GM13977 (cell line): ENCODE results near the gene CFAP69.

ENCODE experiments used
- DNase-seq: peaks from one replicate; pipeline ENCODE4 v3.0.0; 2012; ENCODE audit warnings: low spot score
- in situ Hi-C: fragments of 300-500 bp; cut with MboI; formaldehyde crosslinking; loops from one replicate; pipeline ENCODE4 v1.12.0; 2022; ENCODE audit warnings: low sequenced_read_pairs, low pct_unique_long_range_greater_than_20kb, mixed read lengths, inconsistent platforms; ENCODE audit not compliant: unreplicated experiment
- TF ChIP-seq, protein P1 (sequence below): IDR thresholded peaks from 2 replicates; pipeline ENCODE4 v1.5.1; 2012; ENCODE audit warnings: mild to moderate bottlenecking, control low read depth; ENCODE audit not compliant: insufficient read depth; ENCODE audit errors: extremely low read depth, missing control alignments

The CFAP69 gene

DNA sequence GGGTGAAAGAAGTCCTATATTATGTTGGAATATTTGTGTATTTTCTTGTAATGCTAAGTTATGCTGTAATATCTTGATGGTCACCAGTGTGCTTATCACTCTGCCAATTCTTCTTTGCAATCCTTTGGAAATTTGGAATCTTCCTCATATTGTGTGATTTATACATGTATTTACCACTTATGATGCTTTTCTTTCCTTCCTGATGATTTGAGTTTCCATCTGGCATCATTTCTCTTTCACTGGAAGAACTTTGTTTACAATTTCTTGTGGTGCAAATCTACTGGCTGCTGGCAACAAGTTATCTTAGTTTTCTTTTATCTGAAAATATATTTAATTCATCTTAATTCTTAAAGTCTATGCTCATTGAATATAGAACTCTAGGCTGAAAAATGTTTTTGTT, 29.2 kb downstream of the CFAP69 start:
- DNase-seq, result no peak
- TF ChIP-seq, protein P1, sequence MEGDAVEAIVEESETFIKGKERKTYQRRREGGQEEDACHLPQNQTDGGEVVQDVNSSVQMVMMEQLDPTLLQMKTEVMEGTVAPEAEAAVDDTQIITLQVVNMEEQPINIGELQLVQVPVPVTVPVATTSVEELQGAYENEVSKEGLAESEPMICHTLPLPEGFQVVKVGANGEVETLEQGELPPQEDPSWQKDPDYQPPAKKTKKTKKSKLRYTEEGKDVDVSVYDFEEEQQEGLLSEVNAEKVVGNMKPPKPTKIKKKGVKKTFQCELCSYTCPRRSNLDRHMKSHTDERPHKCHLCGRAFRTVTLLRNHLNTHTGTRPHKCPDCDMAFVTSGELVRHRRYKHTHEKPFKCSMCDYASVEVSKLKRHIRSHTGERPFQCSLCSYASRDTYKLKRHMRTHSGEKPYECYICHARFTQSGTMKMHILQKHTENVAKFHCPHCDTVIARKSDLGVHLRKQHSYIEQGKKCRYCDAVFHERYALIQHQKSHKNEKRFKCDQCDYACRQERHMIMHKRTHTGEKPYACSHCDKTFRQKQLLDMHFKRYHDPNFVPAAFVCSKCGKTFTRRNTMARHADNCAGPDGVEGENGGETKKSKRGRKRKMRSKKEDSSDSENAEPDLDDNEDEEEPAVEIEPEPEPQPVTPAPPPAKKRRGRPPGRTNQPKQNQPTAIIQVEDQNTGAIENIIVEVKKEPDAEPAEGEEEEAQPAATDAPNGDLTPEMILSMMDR, result no peak
- in situ Hi-C loops, result loop anchor here (25.0 kb wide), 1 partner anchor 112 kb away; the partner anchor contains the start of gene STEAP1

DNA sequence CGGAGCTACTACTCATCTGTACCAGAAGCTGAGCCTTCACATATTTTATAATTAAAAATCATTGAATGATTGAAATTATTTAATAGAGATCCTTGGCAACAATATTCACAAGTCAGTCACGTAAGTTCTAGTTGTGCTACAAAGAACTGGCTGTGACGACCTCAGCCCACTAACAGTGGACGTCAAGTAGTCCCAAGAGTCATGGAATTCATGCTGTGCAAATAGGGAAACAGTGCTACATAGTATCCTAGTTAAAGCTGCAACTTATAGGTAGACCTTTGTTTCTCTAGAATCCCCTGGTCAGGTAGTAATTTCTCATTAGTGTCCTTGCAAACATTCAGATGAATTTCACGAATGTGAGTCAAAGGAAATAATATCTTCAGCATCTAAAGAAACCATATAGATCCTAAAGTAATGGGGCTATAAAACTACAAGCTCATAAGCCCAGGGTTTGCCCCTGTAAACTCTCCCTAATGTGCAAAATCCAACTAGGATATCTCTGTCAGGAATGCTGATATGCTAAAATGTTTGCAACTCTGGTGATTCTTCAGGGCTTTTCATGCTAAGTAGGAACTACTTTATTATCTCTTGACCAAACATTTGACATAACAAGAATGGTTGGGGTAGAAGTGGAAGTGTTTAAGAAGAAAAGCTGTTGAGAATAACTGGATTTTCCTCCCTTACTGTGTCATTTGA, 31.2 kb downstream of the CFAP69 start:
- TF ChIP-seq, protein P1, result no peak
- DNase-seq, result no peak
- in situ Hi-C loops, result no loop called here

DNA sequence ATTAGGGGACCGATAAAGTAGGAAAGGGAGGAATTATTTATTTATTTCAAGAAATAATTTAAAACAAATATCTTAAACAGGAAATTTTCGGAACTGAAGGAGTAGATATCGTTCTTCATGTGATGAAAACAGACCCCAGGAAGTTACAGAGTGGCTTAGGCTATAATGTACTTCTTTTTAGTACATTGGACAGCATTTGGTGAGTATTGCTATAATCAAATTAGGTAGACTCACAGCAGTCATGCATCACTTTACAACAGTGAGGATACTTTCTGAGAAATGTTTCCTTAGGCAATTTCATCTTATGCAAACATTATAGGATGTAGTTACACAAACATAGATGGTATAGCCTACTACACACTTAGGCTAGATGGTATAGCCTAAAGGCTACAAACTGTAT, 43.2 kb downstream of the CFAP69 start:
- in situ Hi-C loops, result no loop called here
- TF ChIP-seq, protein P1, result no peak
- no peak for DNase-seq

DNA sequence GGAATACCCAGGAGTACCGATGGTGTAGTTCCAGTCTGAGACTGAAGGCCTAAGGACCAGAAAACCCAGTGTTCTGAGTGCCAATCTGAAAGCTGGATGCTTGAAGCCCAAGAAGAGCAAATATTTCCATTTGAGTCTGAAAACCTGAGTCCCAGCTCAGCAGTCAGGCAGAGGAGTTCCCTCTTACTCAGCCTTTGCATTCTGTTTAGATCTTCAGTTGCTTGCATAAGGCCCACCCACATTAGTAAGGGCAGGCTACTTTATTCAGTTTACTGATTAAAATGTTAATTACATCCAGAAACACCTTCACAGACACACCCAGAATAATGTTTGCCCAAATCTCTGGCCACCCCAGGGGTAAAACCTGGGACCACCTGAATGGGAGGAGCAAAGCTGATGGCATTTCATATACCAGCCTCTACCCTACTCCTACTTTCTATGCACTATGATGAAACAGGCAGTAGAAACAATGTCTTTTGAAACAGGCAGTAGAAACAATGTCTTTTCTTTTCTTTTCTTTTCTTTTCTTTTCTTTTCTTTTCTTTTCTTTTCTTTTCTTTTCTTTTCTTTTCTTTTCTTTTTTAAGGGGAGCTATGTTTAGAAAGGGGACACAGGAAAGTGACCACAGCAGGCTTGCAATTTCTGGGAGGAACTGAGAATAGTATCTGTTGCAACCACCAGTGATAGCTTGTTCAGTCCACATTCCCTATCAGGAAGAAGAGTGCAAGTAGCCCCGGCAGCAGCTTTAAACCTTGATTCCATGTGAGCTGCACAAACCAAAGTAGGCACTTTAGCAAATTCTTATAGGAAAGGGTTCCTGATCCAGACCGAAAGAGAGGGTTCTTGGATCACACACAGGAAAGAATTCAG, 45.5 kb downstream of the CFAP69 start:
- DNase-seq, result no peak
- TF ChIP-seq, protein P1, result no peak
- in situ Hi-C loops, result no loop called here

DNA sequence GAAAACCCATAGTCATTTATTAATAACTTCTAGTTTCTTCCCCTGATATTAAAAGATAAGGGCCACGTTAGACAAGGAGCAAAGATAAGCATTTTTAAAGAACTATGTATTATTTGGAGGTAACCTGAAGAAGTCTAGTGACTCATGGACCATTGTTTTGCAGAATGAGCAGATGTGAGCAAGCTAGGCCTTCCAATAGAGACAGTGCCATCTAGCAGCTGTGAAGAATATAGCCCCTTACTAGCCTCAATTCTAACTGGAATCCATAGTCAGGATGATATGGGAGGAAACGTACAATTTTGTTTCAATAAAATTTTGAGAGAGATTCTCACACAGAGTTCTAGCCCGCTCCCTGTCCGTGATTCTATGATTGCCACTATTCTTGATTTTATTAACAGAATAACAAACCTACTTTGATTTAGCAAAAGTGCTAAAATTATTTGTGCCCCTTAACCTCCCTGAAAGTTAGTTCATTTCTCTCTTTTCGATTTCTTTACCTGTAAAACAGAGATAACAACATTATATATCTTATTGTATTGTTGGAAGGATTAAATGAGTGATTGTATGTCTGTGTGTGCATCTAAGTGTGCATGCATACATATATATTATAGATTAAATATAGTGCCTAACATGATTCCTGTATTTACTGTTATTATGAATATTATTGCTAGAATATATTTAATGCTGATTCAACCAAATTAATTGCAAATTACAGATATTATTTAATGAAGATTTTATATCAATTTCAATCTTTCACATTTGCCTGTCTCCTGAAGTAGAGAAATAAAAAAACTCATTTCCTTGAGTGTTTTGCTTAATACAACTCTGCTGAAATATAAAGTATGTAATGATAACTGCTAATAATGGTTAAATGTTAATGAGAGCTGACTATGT, 53.4 kb downstream of the CFAP69 start:
- DNase-seq, result peak; percentile 28
- in situ Hi-C loops, result no loop called here
- TF ChIP-seq, protein P1, result peak; percentile 65

DNA sequence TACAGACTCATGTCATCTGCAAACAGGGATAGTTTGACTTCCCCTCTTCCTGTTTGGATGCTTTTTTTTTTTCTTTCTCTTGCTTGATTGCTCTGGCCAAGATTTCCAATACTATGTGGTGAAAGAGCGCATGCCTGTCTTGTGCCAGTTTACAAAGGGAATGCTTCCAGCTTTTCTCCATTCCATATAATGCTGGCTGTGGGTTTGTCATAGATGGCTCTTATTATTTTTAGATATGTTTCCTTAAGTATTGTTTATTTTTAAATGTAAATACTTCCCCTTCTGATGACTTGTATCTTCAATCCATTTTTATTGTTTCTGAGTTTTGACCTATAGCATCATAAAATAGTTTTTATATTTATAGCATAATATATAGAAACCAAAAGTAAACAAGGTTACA, 58.3 kb downstream of the CFAP69 start:
- DNase-seq, result no peak
- TF ChIP-seq, protein P1, result no peak
- in situ Hi-C loops, result no loop called here
